Spleen (tissue), 11 donors: ENCODE results near the gene TRIM7. TPM values are rescaled to one million over a fixed set of nuclear protein-coding genes. Genes with fewer than 3 reads are reported as not detected.

Experiments used
- DNase-seq: peaks from one replicate; pipeline ENCODE4 v3.0.0-alpha.2; 2020
- H3K27ac ChIP-seq, 8 donors: fragments of 200-600 bp; sonication (generic) in 7 of 8; 1 replicate in 4 of 8; 2 replicates in 4 of 8; pipeline versions ENCODE4 v1.5.0 to v1.8.0; 2016 to 2021; ENCODE audit warnings: inconsistent platforms in 4 of 8, mild to moderate bottlenecking in 4 of 8, moderate library complexity in 1 of 8
- H3K27me3 ChIP-seq, 7 donors: fragments of 200-600 bp; sonication (generic) in 6 of 7; replicated peaks in 1 of 7; 1 replicate in 4 of 7; 2 replicates in 3 of 7; pipeline versions ENCODE4 v1.5.0 to v1.8.0; 2016 to 2021; ENCODE audit warnings: inconsistent platforms in 3 of 7, mild to moderate bottlenecking in 1 of 7
- H3K36me3 ChIP-seq, 6 donors: fragments of 200-600 bp; sonication (generic) in 5 of 6; 1 replicate in 4 of 6; 2 replicates in 2 of 6; pipeline versions ENCODE4 v1.5.0 to v1.8.0; 2016 to 2021; ENCODE audit warnings: inconsistent platforms in 2 of 6
- H3K4me1 ChIP-seq, 6 donors: fragments of 200-600 bp; sonication (generic) in 5 of 6; 1 replicate in 3 of 6; 2 replicates in 3 of 6; pipeline versions ENCODE4 v1.5.0 to v1.8.0; 2016 to 2021; ENCODE audit warnings: inconsistent platforms in 3 of 6
- H3K4me3 ChIP-seq, 8 donors: fragments of 200-600 bp; sonication (generic) in 7 of 8; 1 replicate in 4 of 8; 2 replicates in 4 of 8; pipeline versions ENCODE4 v1.5.0 to v1.8.0; 2016 to 2021; ENCODE audit warnings: inconsistent platforms in 4 of 8, mild to moderate bottlenecking in 4 of 8, moderate library complexity in 2 of 8
- H3K9me3 ChIP-seq, 8 donors: fragments of 200-600 bp; sonication (generic) in 7 of 8; 1 replicate in 4 of 8; 2 replicates in 4 of 8; pipeline versions ENCODE4 v1.5.0 to v1.8.0; 2016 to 2021; ENCODE audit warnings: inconsistent platforms in 4 of 8
- POLR2A ChIP-seq, 3 donors: fragments of 450-650 bp; IDR thresholded peaks; one replicate each; pipeline ENCODE4 v1.5.1; 2017; ENCODE audit warnings: antibody characterized with exemption in 3 of 3, mild to moderate bottlenecking in 1 of 3
- POLR2AphosphoS5 ChIP-seq, 3 donors: sonication (generic); formaldehyde crosslinking; IDR thresholded peaks; one replicate each; pipeline ENCODE4 v1.5.1; 2017; ENCODE audit warnings: antibody characterized with exemption in 3 of 3
- WGBS, 5 donors: extraction: QIAGEN DNeasy Blood & Tissue Kit in 3 of 5; methylation state at CpG; one replicate each; pipeline versions ENCODE4 v1.1.5 to v1.1.7; 2013 to 2018; 5-methylcytosine and 5-hydroxymethylcytosine counted together
- intact Hi-C: fragments of 100-400 bp; cut with DNase I; formaldehyde crosslinking; loops from one replicate; pipeline ENCODE4 v1.15.0; 2023; ENCODE audit warnings: low total_unique reads
- polyA plus RNA-seq, 3 donors: library from polyadenylated mRNA; stranded (reverse); fragments of 200-250 nt; gene quantifications; one replicate each; pipeline ENCODE4 v1.2.1, GENCODE V29; 2013
- total RNA-seq, 7 donors: library from RNA; depleted of rRNA in 3 of 7; stranded (reverse); fragments of >200 nt in 3 of 7; fragmentation: NEBNext Ultra II Directional in 4 of 7; extraction: Animal tissue kit (Norgen Biotek cat#: 25700) in 4 of 7; gene quantifications; one replicate each; pipeline versions ENCODE4 v1.1.0 to v1.2.1, GENCODE V29; 2016 to 2021
- TF ChIP-seq, protein P1 (sequence below), 11 experiments: fragments of 200-600 bp in 7 of 11; fragments of 450-650 bp in 4 of 11; sonication (generic) in 4 of 11; IDR thresholded peaks in 8 of 11; conservative IDR thresholded peaks in 3 of 11; 1 replicate in 7 of 11; 2 replicates in 4 of 11; pipeline versions ENCODE4 v1.4.0 to v1.8.0; 2016 to 2021; ENCODE audit warnings: antibody characterized with exemption in 11 of 11, inconsistent platforms in 4 of 11, mild to moderate bottlenecking in 1 of 11
- donor health status: healthy with polysubstance abuse.
- donor health status: DM: no; HTN: no; CAD: no; lungs with moderate emphysema.
- donor health status: DM: no; HTN: no; CAD: no.
- donor health status: Bipolar disorder and iron deficiency.
- donor health status: healthy.
- donor health status: DM: no; HTN: no; CAD: no.
- donor health status: DM: yes; HTN: yes; CAD: no.

TRIM7 gene
- total and polyA plus RNA-seq, 10 donors: 0.81 to 3.9 (median 1.3) TPM

DNA sequence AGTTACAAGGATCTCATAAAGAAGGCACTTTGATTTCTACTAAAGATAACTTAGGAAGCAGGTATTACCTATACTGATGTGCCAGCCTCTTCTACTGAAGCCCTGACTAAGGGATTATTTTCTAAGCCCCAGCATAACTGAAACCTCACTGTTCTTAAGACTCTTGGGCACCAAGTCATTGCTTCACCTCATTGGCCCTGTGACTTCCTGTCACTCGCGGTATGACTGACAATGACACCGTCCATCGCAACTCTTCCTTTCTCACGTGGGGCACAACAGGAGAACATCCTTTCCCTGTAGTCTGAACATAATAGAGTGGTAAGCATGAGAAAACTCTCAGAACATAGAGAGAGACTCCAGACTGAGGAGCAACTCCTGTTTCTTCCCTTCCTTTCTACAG lies 51.2 kb downstream of the TRIM7 start:
- Histone ChIP-seq H3K27me3 (peaks cover 0 to 50% (median 0%) of the 10 kb centered on the region in 7 donors), H3K4me1 (no peaks in the 10 kb centered on the region), H3K9me3 (no peaks in the 10 kb centered on the region), H3K36me3 (no peaks in the 10 kb centered on the region), H3K27ac (no peak overlapping the region), H3K4me3 (no peak overlapping the region)
- intact Hi-C loops: no loop called here
- no peak for DNase-seq
- WGBS, 5 donors: 29 to 51% (median 42%) methylated on average over 5 of the region's 5 CpGs
- no peak for TF ChIP-seq POLR2A (IDR thresholded peaks at IDR 0.05)
- TF ChIP-seq, protein P1, sequence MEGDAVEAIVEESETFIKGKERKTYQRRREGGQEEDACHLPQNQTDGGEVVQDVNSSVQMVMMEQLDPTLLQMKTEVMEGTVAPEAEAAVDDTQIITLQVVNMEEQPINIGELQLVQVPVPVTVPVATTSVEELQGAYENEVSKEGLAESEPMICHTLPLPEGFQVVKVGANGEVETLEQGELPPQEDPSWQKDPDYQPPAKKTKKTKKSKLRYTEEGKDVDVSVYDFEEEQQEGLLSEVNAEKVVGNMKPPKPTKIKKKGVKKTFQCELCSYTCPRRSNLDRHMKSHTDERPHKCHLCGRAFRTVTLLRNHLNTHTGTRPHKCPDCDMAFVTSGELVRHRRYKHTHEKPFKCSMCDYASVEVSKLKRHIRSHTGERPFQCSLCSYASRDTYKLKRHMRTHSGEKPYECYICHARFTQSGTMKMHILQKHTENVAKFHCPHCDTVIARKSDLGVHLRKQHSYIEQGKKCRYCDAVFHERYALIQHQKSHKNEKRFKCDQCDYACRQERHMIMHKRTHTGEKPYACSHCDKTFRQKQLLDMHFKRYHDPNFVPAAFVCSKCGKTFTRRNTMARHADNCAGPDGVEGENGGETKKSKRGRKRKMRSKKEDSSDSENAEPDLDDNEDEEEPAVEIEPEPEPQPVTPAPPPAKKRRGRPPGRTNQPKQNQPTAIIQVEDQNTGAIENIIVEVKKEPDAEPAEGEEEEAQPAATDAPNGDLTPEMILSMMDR (IDR thresholded peaks at IDR 0.05 in 8 of 11, conservative IDR thresholded peaks at IDR 0.05 in 3 of 11): no peak
- TF ChIP-seq POLR2AphosphoS5 (IDR thresholded peaks at IDR 0.05): no peak

GRCh38 chr5:181152406-181152805 lies 52.6 kb downstream of the TRIM7 start:
- no peaks in the 10 kb centered on the region for H3K4me1 ChIP-seq
- intact Hi-C loops: no loop called here
- no peak overlapping the region for H3K27ac ChIP-seq
- no peak for DNase-seq
- H3K4me3 ChIP-seq: no peak overlapping the region
- H3K27me3 ChIP-seq: peaks cover 0 to 57% (median 3%) of the 10 kb centered on the region in 7 donors
- no peaks in the 10 kb centered on the region for H3K9me3 ChIP-seq
- TF ChIP-seq POLR2AphosphoS5 (IDR thresholded peaks at IDR 0.05) (no peak), POLR2A (IDR thresholded peaks at IDR 0.05) (no peak)
- TF ChIP-seq, protein P1 (IDR thresholded peaks at IDR 0.05 in 8 of 11, conservative IDR thresholded peaks at IDR 0.05 in 3 of 11): no peak
- H3K36me3 ChIP-seq: no peaks in the 10 kb centered on the region
- 60 to 78% (median 72%) methylated on average over 9 of the region's 9 CpGs for WGBS, 5 donors

DNA sequence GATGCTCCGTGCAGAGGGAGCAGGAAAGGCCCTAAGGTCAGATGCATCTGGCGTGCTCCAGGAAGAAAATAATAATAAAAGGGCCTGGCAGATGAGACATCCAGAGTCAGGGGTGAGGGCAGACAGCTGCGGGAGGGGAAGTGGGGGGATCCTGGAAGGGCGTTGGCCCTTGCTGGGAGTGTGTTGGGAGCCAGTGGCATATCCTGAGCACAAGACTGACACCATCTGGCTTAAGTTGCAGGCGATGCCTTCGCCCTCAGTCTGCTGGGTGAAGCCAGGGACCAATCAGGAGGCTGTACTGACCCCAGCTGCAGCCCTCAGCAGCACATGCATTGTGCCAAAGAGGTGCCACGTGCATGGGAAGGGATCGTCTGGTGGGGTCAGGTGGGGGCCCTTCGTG lies 53.9 kb downstream of the TRIM7 start:
- H3K27me3 ChIP-seq: peaks cover 0 to 53% (median 3%) of the 10 kb centered on the region in 7 donors
- no peaks in the 10 kb centered on the region for H3K9me3 ChIP-seq
- intact Hi-C loops: no loop called here
- no peaks in the 10 kb centered on the region for H3K4me1 ChIP-seq
- WGBS, 5 donors: 35 to 47% (median 42%) methylated on average over 9 of the region's 9 CpGs
- no peak overlapping the region for H3K27ac ChIP-seq
- DNase-seq: no peak
- H3K4me3 ChIP-seq: no peak overlapping the region
- TF ChIP-seq, protein P1 (IDR thresholded peaks at IDR 0.05 in 8 of 11, conservative IDR thresholded peaks at IDR 0.05 in 3 of 11): no peak
- TF ChIP-seq POLR2AphosphoS5 (IDR thresholded peaks at IDR 0.05) (no peak), POLR2A (IDR thresholded peaks at IDR 0.05) (no peak)
- H3K36me3 ChIP-seq: no peaks in the 10 kb centered on the region

DNA sequence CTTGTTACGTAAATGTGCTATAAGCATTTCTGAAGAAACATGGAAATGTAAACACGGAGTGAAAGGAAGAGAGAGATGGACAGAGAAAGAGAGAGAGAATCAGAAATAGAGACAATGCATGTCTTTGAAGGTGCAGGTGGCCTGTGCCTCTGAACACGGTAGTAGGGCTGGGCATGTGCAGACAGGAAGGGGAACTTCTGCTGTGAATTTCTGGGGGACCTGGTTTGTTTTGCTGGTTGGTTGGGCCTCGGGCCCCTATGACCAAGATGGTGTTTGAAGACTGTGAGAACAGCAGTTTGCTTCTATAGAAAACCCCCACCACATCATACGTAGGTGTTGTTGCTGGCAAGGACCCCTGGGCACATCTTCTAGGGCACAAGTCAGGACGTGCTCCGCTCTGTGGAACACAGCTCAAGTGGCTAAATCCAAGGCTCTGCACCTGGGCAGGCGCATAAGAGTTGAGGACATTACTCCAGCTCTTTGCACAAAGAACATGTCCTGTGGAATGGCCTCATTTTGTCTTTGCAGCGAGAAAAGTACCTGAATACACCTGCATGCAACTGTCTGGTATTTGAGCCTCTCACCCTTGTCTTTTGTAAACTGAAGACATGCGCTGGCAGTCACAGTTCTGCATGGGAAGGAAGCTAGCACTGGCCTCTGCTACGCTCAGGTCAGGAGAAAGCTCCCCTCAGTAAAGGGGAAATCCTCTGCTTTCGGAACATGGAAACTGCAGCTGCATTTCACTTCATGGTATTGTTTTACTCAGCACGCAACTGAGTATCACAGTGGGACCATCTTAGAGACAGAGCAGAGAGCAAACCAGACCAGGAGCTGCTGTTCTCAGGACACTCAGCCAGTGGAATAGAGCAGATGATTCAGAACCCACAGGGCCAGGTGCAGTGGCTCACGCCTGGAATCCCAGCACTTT lies 54.9 kb downstream of the TRIM7 start:
- TF ChIP-seq POLR2AphosphoS5 (IDR thresholded peaks at IDR 0.05): no peak
- TF ChIP-seq, protein P1 (IDR thresholded peaks at IDR 0.05 in 8 of 11, conservative IDR thresholded peaks at IDR 0.05 in 3 of 11): no peak
- no peak for TF ChIP-seq POLR2A (IDR thresholded peaks at IDR 0.05)
- 75 to 83% (median 77%) methylated on average over 11 to 14 of the region's 14 CpGs for WGBS, 5 donors
- intact Hi-C loops: no loop called here
- peaks cover 0 to 59% (median 3%) of the 10 kb centered on the region in 7 donors for H3K27me3 ChIP-seq
- H3K36me3 ChIP-seq: no peaks in the 10 kb centered on the region
- H3K4me1 ChIP-seq: no peaks in the 10 kb centered on the region
- peaks cover 0 to 7% (median 0%) of the 10 kb centered on the region in 8 donors for H3K9me3 ChIP-seq
- no peak overlapping the region for H3K27ac ChIP-seq
- DNase-seq: no peak
- no peak overlapping the region for H3K4me3 ChIP-seq
